ENCODE results near the gene POLR3GL.

- TF ChIP-seq PRDM15 (CRISPR knock-in tag; IDR thresholded peaks at IDR 0.05) (no peak), POLR2A (IDR thresholded peaks at IDR 0.05; ENCODE audit: low read depth, low read length) (no peak), CHD4 (IDR thresholded peaks at IDR 0.05) (no peak), CEBPB (IDR thresholded peaks at IDR 0.05; ENCODE audit: borderline replicate concordance in 1 of 2, low read depth in 2 of 2, low read length in 2 of 2) (no peak)
- TF ChIP-seq, protein P1, sequence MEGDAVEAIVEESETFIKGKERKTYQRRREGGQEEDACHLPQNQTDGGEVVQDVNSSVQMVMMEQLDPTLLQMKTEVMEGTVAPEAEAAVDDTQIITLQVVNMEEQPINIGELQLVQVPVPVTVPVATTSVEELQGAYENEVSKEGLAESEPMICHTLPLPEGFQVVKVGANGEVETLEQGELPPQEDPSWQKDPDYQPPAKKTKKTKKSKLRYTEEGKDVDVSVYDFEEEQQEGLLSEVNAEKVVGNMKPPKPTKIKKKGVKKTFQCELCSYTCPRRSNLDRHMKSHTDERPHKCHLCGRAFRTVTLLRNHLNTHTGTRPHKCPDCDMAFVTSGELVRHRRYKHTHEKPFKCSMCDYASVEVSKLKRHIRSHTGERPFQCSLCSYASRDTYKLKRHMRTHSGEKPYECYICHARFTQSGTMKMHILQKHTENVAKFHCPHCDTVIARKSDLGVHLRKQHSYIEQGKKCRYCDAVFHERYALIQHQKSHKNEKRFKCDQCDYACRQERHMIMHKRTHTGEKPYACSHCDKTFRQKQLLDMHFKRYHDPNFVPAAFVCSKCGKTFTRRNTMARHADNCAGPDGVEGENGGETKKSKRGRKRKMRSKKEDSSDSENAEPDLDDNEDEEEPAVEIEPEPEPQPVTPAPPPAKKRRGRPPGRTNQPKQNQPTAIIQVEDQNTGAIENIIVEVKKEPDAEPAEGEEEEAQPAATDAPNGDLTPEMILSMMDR (IDR thresholded peaks at IDR 0.05 in 2 of 3, conservative IDR thresholded peaks at IDR 0.05 in 1 of 3; ENCODE audit: control insufficient read depth in 2 of 3, extremely low read depth in 1 of 3, insufficient read depth in 1 of 3, low read depth in 3 of 3, low read length in 3 of 3), result no peak
- TF ChIP-seq, protein P2, sequence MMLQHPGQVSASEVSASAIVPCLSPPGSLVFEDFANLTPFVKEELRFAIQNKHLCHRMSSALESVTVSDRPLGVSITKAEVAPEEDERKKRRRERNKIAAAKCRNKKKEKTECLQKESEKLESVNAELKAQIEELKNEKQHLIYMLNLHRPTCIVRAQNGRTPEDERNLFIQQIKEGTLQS (IDR thresholded peaks at IDR 0.05; ENCODE audit: borderline replicate concordance, extremely low read depth, low read depth, low read length), result no peak
These were observed 5.8 kb upstream of the POLR3GL start for GRCh38 chr1:145958734-145959133.

Data from GM12878 (cell line).